Measurements from ENCODE around the gene ZNF638.

DNA sequence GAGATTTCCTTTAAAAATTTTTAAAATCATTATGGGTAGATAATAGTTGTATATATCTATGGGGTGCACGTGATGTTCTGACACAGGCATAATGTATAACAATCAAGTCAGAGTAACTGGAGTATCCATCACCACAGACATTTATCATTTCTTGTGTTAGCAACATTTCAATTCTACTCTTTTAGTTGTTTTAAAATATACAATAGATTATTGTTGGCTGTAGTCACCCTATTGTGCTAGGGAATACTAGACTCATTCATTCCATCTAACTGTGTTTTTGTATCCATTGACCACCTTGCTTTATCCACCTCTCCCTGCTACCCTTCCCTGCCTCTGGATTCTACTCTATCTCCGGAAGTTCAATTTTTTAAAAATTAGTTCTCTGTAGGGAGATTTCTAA lies 152.8 kb downstream of the ZNF638 start:
- TF ChIP-seq MXD4 (CRISPR knock-in tag; IDR thresholded peaks at IDR 0.05; ENCODE audit: borderline replicate concordance) (no peak), TCF7 (CRISPR knock-in tag; IDR thresholded peaks at IDR 0.05; ENCODE audit: low read depth) (no peak), MYBL2 (CRISPR knock-in tag; IDR thresholded peaks at IDR 0.05) (no peak), ESRRA (CRISPR knock-in tag; IDR thresholded peaks at IDR 0.05; ENCODE audit: borderline replicate concordance) (no peak), CBFB (CRISPR knock-in tag; IDR thresholded peaks at IDR 0.05; ENCODE audit: low read depth) (no peak)
- TF ChIP-seq, protein P1, sequence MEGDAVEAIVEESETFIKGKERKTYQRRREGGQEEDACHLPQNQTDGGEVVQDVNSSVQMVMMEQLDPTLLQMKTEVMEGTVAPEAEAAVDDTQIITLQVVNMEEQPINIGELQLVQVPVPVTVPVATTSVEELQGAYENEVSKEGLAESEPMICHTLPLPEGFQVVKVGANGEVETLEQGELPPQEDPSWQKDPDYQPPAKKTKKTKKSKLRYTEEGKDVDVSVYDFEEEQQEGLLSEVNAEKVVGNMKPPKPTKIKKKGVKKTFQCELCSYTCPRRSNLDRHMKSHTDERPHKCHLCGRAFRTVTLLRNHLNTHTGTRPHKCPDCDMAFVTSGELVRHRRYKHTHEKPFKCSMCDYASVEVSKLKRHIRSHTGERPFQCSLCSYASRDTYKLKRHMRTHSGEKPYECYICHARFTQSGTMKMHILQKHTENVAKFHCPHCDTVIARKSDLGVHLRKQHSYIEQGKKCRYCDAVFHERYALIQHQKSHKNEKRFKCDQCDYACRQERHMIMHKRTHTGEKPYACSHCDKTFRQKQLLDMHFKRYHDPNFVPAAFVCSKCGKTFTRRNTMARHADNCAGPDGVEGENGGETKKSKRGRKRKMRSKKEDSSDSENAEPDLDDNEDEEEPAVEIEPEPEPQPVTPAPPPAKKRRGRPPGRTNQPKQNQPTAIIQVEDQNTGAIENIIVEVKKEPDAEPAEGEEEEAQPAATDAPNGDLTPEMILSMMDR (IDR thresholded peaks at IDR 0.05) = no peak
- TF ChIP-seq, protein P2, sequence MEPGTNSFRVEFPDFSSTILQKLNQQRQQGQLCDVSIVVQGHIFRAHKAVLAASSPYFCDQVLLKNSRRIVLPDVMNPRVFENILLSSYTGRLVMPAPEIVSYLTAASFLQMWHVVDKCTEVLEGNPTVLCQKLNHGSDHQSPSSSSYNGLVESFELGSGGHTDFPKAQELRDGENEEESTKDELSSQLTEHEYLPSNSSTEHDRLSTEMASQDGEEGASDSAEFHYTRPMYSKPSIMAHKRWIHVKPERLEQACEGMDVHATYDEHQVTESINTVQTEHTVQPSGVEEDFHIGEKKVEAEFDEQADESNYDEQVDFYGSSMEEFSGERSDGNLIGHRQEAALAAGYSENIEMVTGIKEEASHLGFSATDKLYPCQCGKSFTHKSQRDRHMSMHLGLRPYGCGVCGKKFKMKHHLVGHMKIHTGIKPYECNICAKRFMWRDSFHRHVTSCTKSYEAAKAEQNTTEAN (CRISPR knock-in tag; IDR thresholded peaks at IDR 0.05) = no peak
- TF ChIP-seq, protein P3, sequence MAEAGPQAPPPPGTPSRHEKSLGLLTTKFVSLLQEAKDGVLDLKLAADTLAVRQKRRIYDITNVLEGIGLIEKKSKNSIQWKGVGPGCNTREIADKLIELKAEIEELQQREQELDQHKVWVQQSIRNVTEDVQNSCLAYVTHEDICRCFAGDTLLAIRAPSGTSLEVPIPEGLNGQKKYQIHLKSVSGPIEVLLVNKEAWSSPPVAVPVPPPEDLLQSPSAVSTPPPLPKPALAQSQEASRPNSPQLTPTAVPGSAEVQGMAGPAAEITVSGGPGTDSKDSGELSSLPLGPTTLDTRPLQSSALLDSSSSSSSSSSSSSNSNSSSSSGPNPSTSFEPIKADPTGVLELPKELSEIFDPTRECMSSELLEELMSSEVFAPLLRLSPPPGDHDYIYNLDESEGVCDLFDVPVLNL (CRISPR knock-in tag; IDR thresholded peaks at IDR 0.05; ENCODE audit: borderline replicate concordance, low read depth) = no peak
